Muscle of arm (tissue), 12 donors: ENCODE measurements around the gene ESR1. TPM values are rescaled to one million over a fixed set of nuclear protein-coding genes. Genes with fewer than 3 reads are reported as not detected.

Source experiments
- DNase-seq: peaks from one replicate; pipeline ENCODE4 v3.0.0-alpha.2; 2013
- polyA plus RNA-seq, 12 donors: library from polyadenylated mRNA; unstranded; fragments of 120-200 nt; gene quantifications; one replicate each; pipeline ENCODE4 v1.2.1, GENCODE V29; 2013; ENCODE audit not compliant: insufficient read length in 12 of 12

The ESR1 gene
- polyA plus RNA-seq, 12 donors, result 1.3 to 6.5 (median 2.9) TPM; not detected in 1

- no peak for DNase-seq
Measured at GRCh38 chr6:152170702-152171667, 363.5 kb downstream of the ESR1 start.

GRCh38 chr6:152173321-152173720 lies 365.8 kb downstream of the ESR1 start:
- DNase-seq, result no peak

GRCh38 chr6:152173957-152174356 lies 366.5 kb downstream of the ESR1 start:
- no peak for DNase-seq

- no peak for DNase-seq
Measured at GRCh38 chr6:152176268-152176667, 368.8 kb downstream of the ESR1 start.
